MCF 10A (cell line): ENCODE measurements around the gene SLC10A7. TPM values are rescaled to one million over a fixed set of nuclear protein-coding genes. Genes with fewer than 3 reads are reported as not detected.
A peak's percentile ranks its signal among the peaks of the same experiment; 100 is the strongest.

Experiments
- BruUV-seq: library from RNA; stranded (reverse); fragments of 400-500 nt; replicated peaks from 2 replicates; lab custom pipeline; 2021; lab: Mats Ljungman, UMichigan
- CTCF ChIA-PET: fragments of 300-600 bp; sonication (Branson Sonifier 250); formaldehyde crosslinking; extraction: SDS; loops from one replicate; lab custom pipeline; 2021; ENCODE audit warnings: antibody characterized with exemption, inconsistent platforms; lab: Yijun Ruan, JAX
- POLR2A ChIA-PET: fragments of 300-600, 350-650 bp; sonication (Branson Sonifier 250); formaldehyde crosslinking; extraction: SDS; loops from one replicate; lab custom pipeline; 2020; ENCODE audit warnings: antibody characterized with exemption, inconsistent platforms; lab: Yijun Ruan, JAX
- DNase-seq: peaks from one replicate; pipeline ENCODE4 v3.0.0-alpha.2; 2018; ENCODE audit not compliant: unreplicated experiment
- H3K27ac Mint-ChIP-seq: one replicate; pipeline ENCODE4 v1.8.0; 2022; ENCODE audit warnings: mild to moderate bottlenecking, low read depth, mixed read lengths; ENCODE audit not compliant: unreplicated experiment
- H3K27me3 Mint-ChIP-seq: one replicate; pipeline ENCODE4 v1.8.0; 2022; ENCODE audit warnings: mixed read lengths; ENCODE audit not compliant: insufficient read depth, unreplicated experiment
- H3K36me3 Mint-ChIP-seq: one replicate; pipeline ENCODE4 v1.8.0; 2022; ENCODE audit warnings: mild to moderate bottlenecking, moderate library complexity, mixed read lengths; ENCODE audit not compliant: insufficient read depth, unreplicated experiment
- H3K4me1 Mint-ChIP-seq: one replicate; pipeline ENCODE4 v1.8.0; 2022; ENCODE audit warnings: mixed read lengths; ENCODE audit not compliant: insufficient read depth, unreplicated experiment
- H3K4me3 Mint-ChIP-seq: one replicate; pipeline ENCODE4 v1.8.0; 2022; ENCODE audit warnings: mild to moderate bottlenecking, moderate library complexity, mixed read lengths; ENCODE audit not compliant: unreplicated experiment
- H3K9me3 Mint-ChIP-seq: one replicate; pipeline ENCODE4 v1.8.0; 2022; ENCODE audit warnings: mixed read lengths; ENCODE audit not compliant: unreplicated experiment
- CTCF ChIP-seq: fragments of 200-600 bp; IDR thresholded peaks from one replicate; pipeline ENCODE4 v1.8.0; 2022; ENCODE audit warnings: antibody characterized with exemption, mild to moderate bottlenecking; ENCODE audit not compliant: unreplicated experiment
- intact Hi-C: fragments of 100-400 bp; cut with micrococcal nuclease; formaldehyde crosslinking; loops from 2 replicates; pipeline ENCODE4 v1.14.1; 2022
- total RNA-seq: library from RNA; stranded (reverse); gene quantifications from 2 replicates; pipeline ENCODE4 v1.2.3, GENCODE V29; 2022

Gene SLC10A7
- total RNA-seq, 1 experiment from 2014 or later = 23.0 TPM

GRCh38 chr4:146525754-146526153, 4.0 kb upstream of the SLC10A7 start:
- no peak overlapping the region for H3K4me3 Mint-ChIP-seq
- no peak for DNase-seq
- peaks cover 12% of the 10 kb centered on the region for H3K4me1 Mint-ChIP-seq
- H3K27me3 Mint-ChIP-seq = no peaks in the 10 kb centered on the region
- CTCF ChIA-PET = no interaction called here
- H3K27ac Mint-ChIP-seq = no peak overlapping the region
- H3K9me3 Mint-ChIP-seq = no peaks in the 10 kb centered on the region
- TF ChIP-seq CTCF = no peak
- BruUV-seq = no TSS peak
- POLR2A ChIA-PET = no interaction called here
- no peaks in the 10 kb centered on the region for H3K36me3 Mint-ChIP-seq
- intact Hi-C loops = loop anchor here (10.0 kb wide), 2 partner anchors 109 to 569 kb away; partner anchors contain the start of gene POU4F2

GRCh38 chr4:146524663-146525062, 2.9 kb upstream of the SLC10A7 start:
- BruUV-seq = no TSS peak
- Mint-ChIP-seq H3K27me3 (no peaks in the 10 kb centered on the region), H3K4me3 (no peak overlapping the region), H3K27ac (no peak overlapping the region), H3K9me3 (no peaks in the 10 kb centered on the region), H3K36me3 (no peaks in the 10 kb centered on the region), H3K4me1 (peaks cover 12% of the 10 kb centered on the region)
- CTCF ChIA-PET = interaction anchor here (0.6 to 0.7 kb wide), 3 partner anchors 201 to 637 kb away, joined by 3 to 5 read pairs (median 3); no protein-coding TSS in a partner anchor
- no peak for DNase-seq
- intact Hi-C loops = loop anchor here (5.0 to 10.0 kb wide), 3 partner anchors 110 to 570 kb away; partner anchors contain the start of gene POU4F2
- POLR2A ChIA-PET = interaction anchor here (0.6 to 0.7 kb wide), 2 partner anchors 15 to 1025 kb away, joined by 3 to 4 read pairs; no protein-coding TSS in a partner anchor
- no peak for TF ChIP-seq CTCF

GRCh38 chr4:146522869-146523205, 1.1 kb upstream of the SLC10A7 start:
- no peak overlapping the region for H3K4me3 Mint-ChIP-seq
- no peak overlapping the region for H3K27ac Mint-ChIP-seq
- H3K27me3 Mint-ChIP-seq = no peaks in the 10 kb centered on the region
- ChIA-PET CTCF (interaction anchor here (0.5 to 3.1 kb wide), 3 partner anchors 22 to 708 kb away, joined by 4 to 15 read pairs (median 4); no protein-coding TSS in a partner anchor), POLR2A (interaction anchor here (0.6 to 3.2 kb wide), 9 partner anchors 10 to 581 kb away, joined by 3 to 10 read pairs (median 3); no protein-coding TSS in a partner anchor)
- BruUV-seq = no TSS peak
- H3K9me3 Mint-ChIP-seq = no peaks in the 10 kb centered on the region
- H3K4me1 Mint-ChIP-seq = peaks cover 22% of the 10 kb centered on the region
- no peak for TF ChIP-seq CTCF
- intact Hi-C loops = loop anchor here (5.0 to 10.0 kb wide), 3 partner anchors 112 to 572 kb away; partner anchors contain the start of gene POU4F2
- H3K36me3 Mint-ChIP-seq = no peaks in the 10 kb centered on the region
- DNase-seq = peak; percentile 24

- ChIA-PET POLR2A (interaction anchor here (0.6 to 3.2 kb wide), 11 partner anchors 14 to 581 kb away, joined by 3 to 10 read pairs (median 3); no protein-coding TSS in a partner anchor), CTCF (interaction anchor here (0.5 to 3.1 kb wide), 4 partner anchors 23 to 707 kb away, joined by 3 to 15 read pairs (median 4); no protein-coding TSS in a partner anchor)
- BruUV-seq = TSS peak; percentile 34
- no peak overlapping the region for H3K27ac Mint-ChIP-seq
- intact Hi-C loops = loop anchor here (5.0 to 10.0 kb wide), 3 partner anchors 113 to 573 kb away; partner anchors contain the start of gene POU4F2
- no peaks in the 10 kb centered on the region for H3K36me3 Mint-ChIP-seq
- H3K27me3 Mint-ChIP-seq = no peaks in the 10 kb centered on the region
- peaks cover 22% of the 10 kb centered on the region for H3K4me1 Mint-ChIP-seq
- TF ChIP-seq CTCF = no peak
- H3K4me3 Mint-ChIP-seq = no peak overlapping the region
- peak; percentile 85 for DNase-seq
- H3K9me3 Mint-ChIP-seq = no peaks in the 10 kb centered on the region
These were observed 543 bp upstream of the SLC10A7 start for GRCh38 chr4:146522098-146522868.
